ENCODE measurements around the gene GPX5.

DNA sequence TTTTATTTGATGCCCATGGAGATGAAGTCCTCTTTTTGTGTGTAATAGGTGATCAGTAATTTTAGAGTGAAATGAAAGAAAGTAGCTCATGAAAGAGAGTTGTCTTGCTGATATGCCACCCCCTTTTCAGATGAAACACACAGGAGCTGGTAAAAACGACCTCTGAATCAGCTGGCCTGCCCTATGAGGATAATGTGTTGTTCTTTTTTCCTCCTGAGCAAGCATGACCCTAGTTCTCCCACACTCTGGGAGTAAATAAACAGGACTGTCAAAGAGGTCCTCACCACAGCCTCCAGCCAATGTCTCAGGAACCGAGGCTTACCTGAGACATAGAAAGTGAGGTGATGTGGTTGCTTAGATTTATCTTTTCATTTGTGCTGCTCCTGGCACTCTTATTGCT is 29.5 kb downstream of the GPX5 start:
- TF ChIP-seq RAD21 (conservative IDR thresholded peaks at IDR 0.05) (no peak), EP300 (conservative IDR thresholded peaks at IDR 0.05; ENCODE audit: poor library complexity, severe bottlenecking) (no peak)

Data from neural cell (in vitro differentiated cells).